Activated CD4-positive, alpha-beta T cell treated with anti-CD3 and anti-CD28 coated beads for 36 hours (primary cell): ENCODE data around the gene PAQR7. TPM values are rescaled to one million over a fixed set of nuclear protein-coding genes. Genes with fewer than 3 reads are reported as not detected.

Experiments
- ATAC-seq: fragments of 200-7000 bp; cut with Tn5 transposase; one replicate; pipeline ENCODE4 v1.10.0; 2021; ENCODE audit warnings: mild to moderate bottlenecking, moderate library complexity
- CTCF ChIA-PET: fragments of 350-600 bp; sonication (Branson Sonifier 250); formaldehyde crosslinking; loops from one replicate; lab custom pipeline; 2021; ENCODE audit warnings: antibody characterized with exemption; lab: Charles Lee
- POLR2A ChIA-PET: fragments of 350-600 bp; sonication (Branson Sonifier 250); formaldehyde crosslinking; loops from one replicate; lab custom pipeline; 2021; ENCODE audit warnings: antibody characterized with exemption, inconsistent platforms; lab: Charles Lee
- DNase-seq: peaks from one replicate; pipeline ENCODE4 v3.0.0-alpha.2; 2020
- H3K27ac Mint-ChIP-seq: one replicate; pipeline ENCODE4 v1.8.0; 2021; ENCODE audit warnings: mixed read lengths
- H3K27me3 Mint-ChIP-seq: one replicate; pipeline ENCODE4 v1.8.0; 2021; ENCODE audit warnings: mixed read lengths
- H3K36me3 Mint-ChIP-seq: one replicate; pipeline ENCODE4 v1.8.0; 2021; ENCODE audit warnings: low read depth, mixed read lengths
- H3K4me1 Mint-ChIP-seq: one replicate; pipeline ENCODE4 v1.8.0; 2021; ENCODE audit warnings: mixed read lengths
- H3K4me3 Mint-ChIP-seq: one replicate; pipeline ENCODE4 v1.8.0; 2021; ENCODE audit warnings: mild to moderate bottlenecking, moderate library complexity, mixed read lengths
- H3K9me3 Mint-ChIP-seq: one replicate; pipeline ENCODE4 v1.8.0; 2021; ENCODE audit warnings: low read depth, mixed read lengths
- intact Hi-C, 2 experiments: fragments of 100-400 bp; cut with DNase I in 1 of 2; cut with micrococcal nuclease in 1 of 2; formaldehyde crosslinking; loops; one replicate each; pipeline versions ENCODE4 v1.14.2 to v1.15.1; 2022 to 2024; cut with DNase I, micrococcal nuclease
- total RNA-seq, 2 experiments: library from RNA; stranded (reverse); gene quantifications; one replicate each; pipeline ENCODE4 v1.2.3, GENCODE V29; 2021

Gene PAQR7
- total RNA-seq, 2 experiments from 2014 or later = 3.9 to 4.4 TPM

GRCh38 chr1:25874209-25874608 lies 1.3 kb downstream of the PAQR7 start:
- DNase-seq (no peak), ATAC-seq (no peak)
- Mint-ChIP-seq H3K36me3 (no peaks in the 10 kb centered on the region), H3K4me1 (peaks cover 5% of the 10 kb centered on the region), H3K27me3 (peaks cover 2% of the 10 kb centered on the region), H3K27ac (no peak overlapping the region), H3K9me3 (no peaks in the 10 kb centered on the region), H3K4me3 (peak overlapping the region; percentile 82)
- ChIA-PET POLR2A (interaction anchor here (1.0 kb wide), 1 partner anchor 124 kb away, joined by 3 read pairs; the partner anchor contains the start of gene PAFAH2), CTCF (interaction anchor here (1.2 to 1.5 kb wide), 3 partner anchors 14 to 302 kb away, joined by 3 to 4 read pairs (median 4); no protein-coding TSS in a partner anchor)
- intact Hi-C loops = no loop called here

GRCh38 chr1:25873120-25873519 lies 2.4 kb downstream of the PAQR7 start:
- ATAC-seq = no peak
- Mint-ChIP-seq H3K9me3 (no peaks in the 10 kb centered on the region), H3K4me3 (no peak overlapping the region), H3K36me3 (no peaks in the 10 kb centered on the region), H3K27ac (no peak overlapping the region), H3K4me1 (peaks cover 5% of the 10 kb centered on the region), H3K27me3 (peaks cover 2% of the 10 kb centered on the region)
- DNase-seq = no peak
- ChIA-PET CTCF (no interaction called here), POLR2A (no interaction called here)
- intact Hi-C loops = no loop called here

GRCh38 chr1:25872713-25873112 lies 2.8 kb downstream of the PAQR7 start:
- DNase-seq = no peak
- Mint-ChIP-seq H3K27ac (no peak overlapping the region), H3K27me3 (peaks cover 2% of the 10 kb centered on the region), H3K4me1 (peaks cover 5% of the 10 kb centered on the region), H3K4me3 (no peak overlapping the region), H3K9me3 (no peaks in the 10 kb centered on the region), H3K36me3 (no peaks in the 10 kb centered on the region)
- no peak for ATAC-seq
- intact Hi-C loops = no loop called here
- ChIA-PET POLR2A (interaction anchor here (0.6 kb wide), 1 partner anchor 11 kb away, joined by 5 read pairs; no protein-coding TSS in a partner anchor), CTCF (interaction anchor here (0.7 kb wide), 1 partner anchor 14 kb away, joined by 3 read pairs; no protein-coding TSS in a partner anchor)

DNA sequence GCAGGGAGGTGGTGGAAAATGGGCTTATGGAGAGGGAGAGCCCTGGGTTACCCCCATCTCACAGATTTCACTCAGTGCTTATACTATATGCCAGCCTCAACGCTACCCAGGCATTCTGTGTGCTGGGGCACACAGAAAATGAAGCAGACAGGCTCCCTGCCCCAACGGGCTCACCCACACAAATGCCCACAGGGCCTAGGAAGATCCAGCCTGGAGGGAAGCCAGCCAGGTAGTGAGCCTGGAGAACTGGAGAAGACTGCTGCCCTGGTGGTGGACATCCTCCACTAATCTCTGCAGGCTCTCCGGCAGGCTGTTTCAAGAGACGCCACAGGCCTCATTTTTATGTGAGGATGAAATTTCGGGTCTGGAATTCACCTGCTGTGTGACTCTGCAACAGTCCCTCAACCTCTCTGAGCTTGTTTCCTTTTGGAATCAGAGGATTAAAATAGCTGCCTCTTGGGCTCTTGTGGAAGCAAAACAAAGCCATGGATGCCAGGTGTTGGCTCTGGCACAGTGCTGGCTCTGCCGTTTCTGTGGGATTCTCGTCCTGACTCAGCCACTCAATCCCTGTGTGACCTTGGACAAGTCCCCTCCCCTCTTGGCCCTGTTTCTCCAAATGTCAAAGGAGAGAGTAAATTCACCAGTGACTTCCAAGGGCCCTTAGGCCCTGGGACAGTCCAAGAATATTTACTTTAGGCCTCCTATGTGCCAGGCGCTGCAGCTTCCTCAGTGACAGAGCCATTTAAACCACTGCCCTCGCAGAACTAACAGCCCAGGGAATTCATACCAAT lies 3.6 kb downstream of the PAQR7 start:
- intact Hi-C loops = no loop called here
- Mint-ChIP-seq H3K4me3 (no peak overlapping the region), H3K9me3 (no peaks in the 10 kb centered on the region), H3K27me3 (peaks cover 2% of the 10 kb centered on the region), H3K36me3 (no peaks in the 10 kb centered on the region), H3K4me1 (peaks cover 5% of the 10 kb centered on the region), H3K27ac (no peak overlapping the region)
- no peak for DNase-seq
- ChIA-PET CTCF (interaction anchor here (0.7 kb wide), 1 partner anchor 15 kb away, joined by 3 read pairs; no protein-coding TSS in a partner anchor), POLR2A (interaction anchor here (0.6 kb wide), 1 partner anchor 10 kb away, joined by 5 read pairs; no protein-coding TSS in a partner anchor)
- no peak for ATAC-seq

DNA sequence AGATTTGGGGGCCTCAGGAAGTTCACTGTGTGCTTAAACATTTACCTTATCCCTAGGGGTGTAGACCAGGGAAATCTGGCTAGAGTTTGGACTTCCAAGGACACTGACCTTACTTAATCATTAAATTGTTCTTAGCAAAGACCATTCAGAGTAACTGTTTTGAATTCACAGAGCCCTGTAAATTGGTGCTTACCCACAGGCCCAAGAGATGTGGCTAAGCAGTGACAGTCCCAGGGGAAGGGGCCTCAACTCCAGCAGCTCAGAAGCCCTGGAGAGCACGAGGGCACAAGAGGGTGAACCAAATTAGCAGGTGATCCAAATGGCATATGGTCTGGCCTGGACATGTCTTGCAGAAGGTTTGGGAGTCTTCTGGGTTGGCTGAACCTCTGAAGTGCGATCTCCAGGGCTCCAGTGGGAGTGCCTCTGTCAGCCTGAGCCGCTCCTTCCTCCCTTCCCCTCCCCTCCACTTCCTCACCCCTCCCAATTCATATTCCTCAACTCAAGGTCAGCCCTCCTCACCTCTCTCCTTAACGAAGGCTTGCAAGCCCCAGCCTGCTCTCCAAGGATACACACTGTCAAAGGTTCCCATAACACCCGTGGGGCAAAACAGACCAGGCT lies 4.3 kb downstream of the PAQR7 start:
- H3K27me3 Mint-ChIP-seq = peaks cover 2% of the 10 kb centered on the region
- DNase-seq = no peak
- H3K9me3 Mint-ChIP-seq = no peaks in the 10 kb centered on the region
- intact Hi-C loops = no loop called here
- no peak overlapping the region for H3K27ac Mint-ChIP-seq
- peaks cover 5% of the 10 kb centered on the region for H3K4me1 Mint-ChIP-seq
- H3K36me3 Mint-ChIP-seq = no peaks in the 10 kb centered on the region
- H3K4me3 Mint-ChIP-seq = no peak overlapping the region
- POLR2A ChIA-PET = no interaction called here
- no peak for ATAC-seq
- CTCF ChIA-PET = no interaction called here

DNA sequence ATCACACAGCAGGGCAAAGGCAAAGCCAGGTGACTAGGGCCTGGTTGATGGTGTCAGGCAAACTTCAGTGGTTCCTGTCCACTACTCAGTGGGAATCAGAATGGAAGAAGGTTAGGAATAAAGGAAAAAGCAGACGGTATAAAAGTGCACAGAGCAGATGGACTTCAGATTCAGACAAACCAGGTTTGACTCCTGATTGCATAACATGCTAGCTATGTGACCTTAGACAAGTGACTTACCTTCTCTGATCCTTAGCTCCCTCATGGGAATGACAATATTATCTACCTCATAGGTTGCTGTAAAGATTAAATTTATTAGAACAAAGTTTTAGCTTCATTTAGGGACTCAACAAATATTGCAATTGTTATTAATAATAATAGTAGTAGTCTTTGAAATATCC lies 4.9 kb downstream of the PAQR7 start:
- Mint-ChIP-seq H3K9me3 (no peaks in the 10 kb centered on the region), H3K27me3 (no peaks in the 10 kb centered on the region), H3K4me3 (no peak overlapping the region), H3K36me3 (no peaks in the 10 kb centered on the region), H3K4me1 (peaks cover 5% of the 10 kb centered on the region), H3K27ac (no peak overlapping the region)
- ATAC-seq (no peak), DNase-seq (no peak)
- CTCF ChIA-PET = interaction anchor here (0.6 kb wide), 2 partner anchors 14 to 127 kb away, joined by 3 to 4 read pairs; partner anchors contain the start of gene PAFAH2
- intact Hi-C loops = no loop called here
- POLR2A ChIA-PET = no interaction called here

- POLR2A ChIA-PET = no interaction called here
- Mint-ChIP-seq H3K4me1 (peaks cover 5% of the 10 kb centered on the region), H3K4me3 (no peak overlapping the region), H3K27ac (no peak overlapping the region), H3K27me3 (no peaks in the 10 kb centered on the region), H3K36me3 (no peaks in the 10 kb centered on the region), H3K9me3 (no peaks in the 10 kb centered on the region)
- intact Hi-C loops = no loop called here
- ATAC-seq (no peak), DNase-seq (no peak)
- CTCF ChIA-PET = interaction anchor here (0.6 kb wide), 2 partner anchors 14 to 128 kb away, joined by 3 to 4 read pairs; partner anchors contain the start of gene PAFAH2
Measured at GRCh38 chr1:25869909-25870606, 5.5 kb downstream of the PAQR7 start.

GRCh38 chr1:25867210-25867991 lies 8.1 kb downstream of the PAQR7 start:
- CTCF ChIA-PET = interaction anchor here (1.1 kb wide), 1 partner anchor 28 kb away, joined by 4 read pairs; no protein-coding TSS in a partner anchor
- Mint-ChIP-seq H3K9me3 (no peaks in the 10 kb centered on the region), H3K4me3 (no peak overlapping the region), H3K27me3 (no peaks in the 10 kb centered on the region), H3K27ac (no peak overlapping the region), H3K36me3 (peaks cover 2% of the 10 kb centered on the region), H3K4me1 (no peaks in the 10 kb centered on the region)
- POLR2A ChIA-PET = no interaction called here
- DNase-seq (no peak), ATAC-seq (no peak)
- intact Hi-C loops = no loop called here

DNA sequence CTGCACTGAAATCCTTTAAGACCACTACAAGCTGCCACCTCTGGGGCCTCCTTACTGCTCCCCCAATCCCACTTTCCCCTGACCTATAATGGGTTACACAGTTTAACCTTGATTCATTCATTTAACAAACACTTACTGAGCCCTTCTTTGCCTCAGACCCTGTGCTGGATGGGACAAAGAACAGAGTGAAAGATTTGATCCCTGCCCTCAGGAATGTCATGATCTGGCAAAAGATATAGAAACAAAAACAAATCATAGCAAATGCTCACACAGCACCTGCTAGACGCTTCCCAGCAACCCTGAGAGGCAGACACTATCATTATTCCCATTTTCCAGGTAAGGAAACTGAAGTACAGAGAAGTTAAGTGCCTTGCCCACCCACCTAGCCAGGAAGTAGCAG lies 9.2 kb downstream of the PAQR7 start:
- Mint-ChIP-seq H3K4me3 (no peak overlapping the region), H3K4me1 (no peaks in the 10 kb centered on the region), H3K9me3 (no peaks in the 10 kb centered on the region), H3K27ac (no peak overlapping the region), H3K36me3 (peaks cover 2% of the 10 kb centered on the region), H3K27me3 (no peaks in the 10 kb centered on the region)
- POLR2A ChIA-PET = no interaction called here
- DNase-seq = no peak
- CTCF ChIA-PET = no interaction called here
- ATAC-seq = no peak
- intact Hi-C loops = no loop called here

DNA sequence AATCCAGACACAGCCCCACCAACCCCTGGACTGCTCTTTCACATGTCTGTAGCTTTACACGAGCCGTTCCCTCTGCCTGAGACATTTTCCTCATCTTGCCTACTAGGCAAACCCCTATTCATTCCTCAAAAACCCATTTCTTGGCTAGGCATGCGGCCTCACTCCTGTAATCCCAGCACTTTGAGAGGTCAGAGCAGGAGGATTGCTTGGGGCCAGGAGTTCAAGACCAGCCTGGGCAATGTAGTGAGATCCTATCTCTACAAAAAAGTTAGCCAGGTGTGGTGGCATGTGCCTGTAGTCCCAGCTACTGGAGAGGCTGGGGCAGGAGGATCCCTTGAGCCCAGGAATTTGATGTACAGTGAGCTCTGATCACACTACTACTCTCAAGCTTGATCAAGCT lies 11.1 kb downstream of the PAQR7 start:
- POLR2A ChIA-PET = no interaction called here
- peaks cover 8% of the 10 kb centered on the region for H3K4me1 Mint-ChIP-seq
- intact Hi-C loops = no loop called here
- H3K36me3 Mint-ChIP-seq = peaks cover 2% of the 10 kb centered on the region
- H3K27ac Mint-ChIP-seq = no peak overlapping the region
- ATAC-seq (no peak), DNase-seq (no peak)
- H3K4me3 Mint-ChIP-seq = no peak overlapping the region
- no peaks in the 10 kb centered on the region for H3K27me3 Mint-ChIP-seq
- H3K9me3 Mint-ChIP-seq = no peaks in the 10 kb centered on the region
- CTCF ChIA-PET = interaction anchor here (0.6 to 1.0 kb wide), 3 partner anchors 83 to 305 kb away, joined by 3 read pairs; partner anchors contain the start of gene ZNF593
